Astrocyte (in vitro differentiated cells and primary cell): ENCODE data around the gene CHMP3. TPM values are rescaled to one million over a fixed set of nuclear protein-coding genes. Genes with fewer than 3 reads are reported as not detected.

Experiments used
- DNase-seq: peaks from one replicate; pipeline ENCODE4 v3.0.0-alpha.2; 2010; ENCODE audit warnings: low read depth
- FAIRE-seq: peaks from 2 replicates; lab custom pipeline; 2011; peaks lifted over from hg19 to GRCh38; lab: Jason Lieb, UNC
- H2AFZ ChIP-seq: 2 replicates; pipeline ENCODE4 v1.6.0; 2012; ENCODE audit warnings: low read depth, low read length, inconsistent platforms
- H3K27ac ChIP-seq: 2 replicates; pipeline ENCODE4 v1.5.1; 2011; ENCODE audit warnings: low read depth, low read length, inconsistent platforms
- H3K27me3 ChIP-seq: 2 replicates; pipeline ENCODE4 v1.6.0; 2011; ENCODE audit warnings: low read length, inconsistent platforms; ENCODE audit not compliant: insufficient read depth
- H3K36me3 ChIP-seq: 2 replicates; pipeline ENCODE4 v1.5.1; 2011; ENCODE audit warnings: low read length, inconsistent platforms; ENCODE audit not compliant: insufficient read depth
- H3K4me1 ChIP-seq: 2 replicates; pipeline ENCODE4 v1.5.1; 2011; ENCODE audit warnings: low read length, inconsistent platforms; ENCODE audit not compliant: insufficient read depth
- H3K4me2 ChIP-seq: 2 replicates; pipeline ENCODE4 v1.6.0; 2012; ENCODE audit warnings: low read length, inconsistent platforms
- H3K4me3 ChIP-seq: 2 replicates; pipeline ENCODE4 v1.5.1; 2011; ENCODE audit warnings: low read depth, mild to moderate bottlenecking, low read length, inconsistent platforms; ENCODE audit not compliant: insufficient read depth
- H3K79me2 ChIP-seq: 2 replicates; pipeline ENCODE4 v1.6.0; 2012; ENCODE audit warnings: mild to moderate bottlenecking, low read length, inconsistent platforms; ENCODE audit not compliant: insufficient read depth
- H3K9ac ChIP-seq: 2 replicates; pipeline ENCODE4 v1.6.0; 2012; ENCODE audit warnings: mild to moderate bottlenecking, low read length, inconsistent platforms
- H3K9me3 ChIP-seq: 2 replicates; pipeline ENCODE4 v1.5.1; 2012; ENCODE audit warnings: low read depth, mild to moderate bottlenecking, low read length, inconsistent platforms; ENCODE audit not compliant: insufficient read depth
- H4K20me1 ChIP-seq: 2 replicates; pipeline ENCODE4 v1.6.0; 2012; ENCODE audit warnings: low read length, inconsistent platforms; ENCODE audit not compliant: insufficient read depth
- H3K27ac Mint-ChIP-seq: one replicate; pipeline ENCODE4 v1.8.0; 2021; ENCODE audit warnings: mild to moderate bottlenecking, mixed read lengths; ENCODE audit not compliant: unreplicated experiment
- H3K27me3 Mint-ChIP-seq: one replicate; pipeline ENCODE4 v1.8.0; 2021; ENCODE audit warnings: low read depth, mixed read lengths; ENCODE audit not compliant: unreplicated experiment
- H3K36me3 Mint-ChIP-seq: one replicate; pipeline ENCODE4 v1.8.0; 2021; ENCODE audit warnings: low read depth, mixed read lengths; ENCODE audit not compliant: unreplicated experiment
- H3K4me1 Mint-ChIP-seq: one replicate; pipeline ENCODE4 v1.8.0; 2021; ENCODE audit warnings: low read depth, mixed read lengths; ENCODE audit not compliant: unreplicated experiment
- H3K4me3 Mint-ChIP-seq: one replicate; pipeline ENCODE4 v1.8.0; 2021; ENCODE audit warnings: mild to moderate bottlenecking, moderate library complexity, mixed read lengths; ENCODE audit not compliant: unreplicated experiment
- H3K9me3 Mint-ChIP-seq: one replicate; pipeline ENCODE4 v1.8.0; 2021; ENCODE audit warnings: mild to moderate bottlenecking, mixed read lengths; ENCODE audit not compliant: unreplicated experiment
- CTCF ChIP-seq: IDR thresholded peaks from 2 replicates; pipeline ENCODE4 v1.5.1; 2011; ENCODE audit warnings: low read depth, mild to moderate bottlenecking, inconsistent platforms, low read length, moderate library complexity; ENCODE audit not compliant: insufficient read depth
- EZH2 ChIP-seq: IDR thresholded peaks from 2 replicates; pipeline ENCODE4 v1.6.1; 2012; ENCODE audit warnings: mild to moderate bottlenecking, low read length, inconsistent platforms; ENCODE audit not compliant: insufficient read depth
- total RNA-seq: library from RNA; stranded (reverse); gene quantifications from 2 replicates; pipeline ENCODE4 v1.2.1, GENCODE V29; 2021

CHMP3 gene
- total RNA-seq, 1 donor from 2014 or later = 91.0 TPM

- peak; percentile 80 for DNase-seq
- H3K9ac ChIP-seq = no peak overlapping the region
Measured at GRCh38 chr2:86476092-86476491, 87.2 kb downstream of the CHMP3 start.

GRCh38 chr2:86471637-86472036, 91.6 kb downstream of the CHMP3 start:
- no peak overlapping the region for H3K27ac ChIP-seq
- H3K27me3 ChIP-seq = no peaks in the 10 kb centered on the region
- no peaks in the 10 kb centered on the region for H3K79me2 ChIP-seq
- peaks cover 13% of the 10 kb centered on the region for H3K4me1 ChIP-seq
- no peak overlapping the region for H3K9ac ChIP-seq
- no peak overlapping the region for H2AFZ ChIP-seq
- H3K4me2 ChIP-seq = no peak overlapping the region
- no peak overlapping the region for H3K4me3 ChIP-seq
- peaks cover 38% of the 10 kb centered on the region for H3K36me3 ChIP-seq
- H3K4me3 Mint-ChIP-seq = no peak overlapping the region
- H3K9me3 Mint-ChIP-seq = no peaks in the 10 kb centered on the region
- peaks cover 13% of the 10 kb centered on the region for H3K36me3 Mint-ChIP-seq
- DNase-seq (no peak), FAIRE-seq (peak; percentile 13)
- TF ChIP-seq EZH2 (no peak), CTCF (no peak)
- peaks cover 11% of the 10 kb centered on the region for H3K4me1 Mint-ChIP-seq
- no peaks in the 10 kb centered on the region for H3K27me3 Mint-ChIP-seq
- no peaks in the 10 kb centered on the region for H3K9me3 ChIP-seq
- peaks cover 39% of the 10 kb centered on the region for H4K20me1 ChIP-seq
- no peak overlapping the region for H3K27ac Mint-ChIP-seq

More at GRCh38 chr2:86476092-86476491, 87.2 kb downstream of the CHMP3 start:
- Histone ChIP-seq H3K4me3 (no peak overlapping the region), H3K27ac (peak overlapping the region; percentile 31), H3K9me3 (no peaks in the 10 kb centered on the region), H3K27me3 (no peaks in the 10 kb centered on the region), H3K36me3 (peaks cover 46% of the 10 kb centered on the region), H3K4me2 (no peak overlapping the region), H3K4me1 (peaks cover 18% of the 10 kb centered on the region), H4K20me1 (peaks cover 36% of the 10 kb centered on the region), H3K79me2 (no peaks in the 10 kb centered on the region), H2AFZ (no peak overlapping the region)
- Mint-ChIP-seq H3K4me1 (peaks cover 30% of the 10 kb centered on the region), H3K27ac (no peak overlapping the region), H3K4me3 (no peak overlapping the region), H3K36me3 (peaks cover 35% of the 10 kb centered on the region), H3K9me3 (no peaks in the 10 kb centered on the region), H3K27me3 (no peaks in the 10 kb centered on the region)
- no peak for FAIRE-seq
- TF ChIP-seq EZH2 (no peak), CTCF (no peak)

GRCh38 chr2:86470890-86471289, 92.4 kb downstream of the CHMP3 start:
- H2AFZ ChIP-seq = no peak overlapping the region
- H3K9me3 ChIP-seq = no peaks in the 10 kb centered on the region
- TF ChIP-seq CTCF (no peak), EZH2 (no peak)
- Mint-ChIP-seq H3K9me3 (no peaks in the 10 kb centered on the region), H3K27ac (no peak overlapping the region), H3K27me3 (no peaks in the 10 kb centered on the region), H3K4me3 (no peak overlapping the region), H3K36me3 (peaks cover 13% of the 10 kb centered on the region), H3K4me1 (peaks cover 8% of the 10 kb centered on the region)
- H3K4me1 ChIP-seq = peaks cover 7% of the 10 kb centered on the region
- peaks cover 35% of the 10 kb centered on the region for H4K20me1 ChIP-seq
- H3K4me2 ChIP-seq = no peak overlapping the region
- H3K79me2 ChIP-seq = no peaks in the 10 kb centered on the region
- DNase-seq = no peak
- H3K27me3 ChIP-seq = no peaks in the 10 kb centered on the region
- no peak overlapping the region for H3K9ac ChIP-seq
- H3K27ac ChIP-seq = no peak overlapping the region
- no peak for FAIRE-seq
- H3K4me3 ChIP-seq = no peak overlapping the region
- peaks cover 46% of the 10 kb centered on the region for H3K36me3 ChIP-seq
